Hematopoietic multipotent progenitor cell treated with erythropoietin and hydrocortisone succinate and interleukin-3 and kit ligand, for 6 days (in vitro differentiated cells): Measurements from ENCODE around the gene USH1C.

ENCODE experiments used
- DNase-seq: peaks from one replicate; pipeline ENCODE4 v3.0.0-alpha.2; 2015

The USH1C gene

DNA sequence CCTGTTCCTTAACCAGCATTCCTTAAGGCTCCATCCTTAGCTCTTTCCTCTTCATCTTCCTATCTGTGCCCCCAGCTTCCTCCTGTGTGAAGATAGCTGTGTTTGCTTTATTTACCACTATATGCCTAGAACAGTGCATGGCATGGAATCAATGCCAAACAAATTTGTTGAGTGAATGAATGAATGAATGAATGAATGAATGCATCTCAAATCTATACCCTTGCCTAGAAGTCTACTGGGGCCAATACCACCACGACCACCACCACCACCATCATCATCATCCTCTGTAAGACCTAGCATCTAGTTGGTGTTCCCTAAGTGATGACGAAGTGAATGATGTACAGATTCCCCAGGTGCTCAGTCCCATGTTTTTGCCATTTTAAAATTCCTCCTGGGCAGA, 2.0 kb upstream of the USH1C start:
- DNase-seq = no peak

GRCh38 chr11:17543574-17544180, 539 bp downstream of the USH1C start:
- no peak for DNase-seq

GRCh38 chr11:17543041-17543440, 1.2 kb downstream of the USH1C start:
- DNase-seq = no peak

GRCh38 chr11:17542249-17542648, 2.0 kb downstream of the USH1C start:
- no peak for DNase-seq

DNA sequence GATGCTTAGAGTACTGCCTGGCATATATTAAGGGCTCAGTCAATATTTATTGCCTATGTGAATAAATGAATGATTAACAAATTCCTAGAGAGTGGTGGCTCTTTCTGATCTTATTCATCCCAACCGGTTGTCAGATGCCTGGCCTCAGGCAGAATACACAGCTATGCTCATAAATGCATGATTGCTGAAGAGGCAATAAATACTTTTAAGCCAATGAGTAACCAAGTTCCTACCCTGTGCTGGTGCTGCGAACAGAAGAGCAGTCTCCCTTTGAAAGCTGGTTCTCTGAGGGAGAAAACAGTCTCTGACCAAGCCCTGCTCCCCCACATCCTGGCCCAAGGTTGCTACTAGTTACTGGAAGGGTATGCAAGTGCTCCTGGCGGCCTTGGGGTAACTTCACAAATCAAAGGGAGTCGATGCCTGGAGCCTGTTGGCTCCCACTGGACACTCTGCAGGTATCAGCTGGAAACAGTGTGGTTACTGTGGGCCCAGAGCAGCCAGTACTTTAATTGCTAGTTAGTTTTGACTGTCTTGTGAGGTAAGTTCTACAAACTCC, 2.8 kb downstream of the USH1C start:
- no peak for DNase-seq

DNA sequence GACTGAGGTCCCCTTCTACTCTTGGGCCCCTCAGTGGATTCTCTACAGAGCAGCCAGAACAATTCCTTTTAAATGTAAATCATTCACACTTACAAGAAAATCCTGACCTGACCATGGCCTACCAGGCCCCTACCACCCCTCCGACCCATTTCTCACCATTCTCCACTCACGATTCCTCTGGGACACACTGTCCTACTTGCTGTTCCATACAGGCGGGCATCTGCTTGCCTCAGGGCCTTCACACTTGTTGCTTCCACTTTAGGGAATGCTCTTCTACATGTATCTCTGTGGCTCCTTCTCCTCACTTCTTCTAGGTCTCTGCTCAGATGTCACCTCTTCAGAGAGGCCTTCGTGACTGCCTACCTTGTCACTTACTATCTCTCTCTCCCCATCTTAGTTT, 3.4 kb downstream of the USH1C start:
- no peak for DNase-seq

GRCh38 chr11:17538731-17539130, 5.5 kb downstream of the USH1C start:
- no peak for DNase-seq

DNA sequence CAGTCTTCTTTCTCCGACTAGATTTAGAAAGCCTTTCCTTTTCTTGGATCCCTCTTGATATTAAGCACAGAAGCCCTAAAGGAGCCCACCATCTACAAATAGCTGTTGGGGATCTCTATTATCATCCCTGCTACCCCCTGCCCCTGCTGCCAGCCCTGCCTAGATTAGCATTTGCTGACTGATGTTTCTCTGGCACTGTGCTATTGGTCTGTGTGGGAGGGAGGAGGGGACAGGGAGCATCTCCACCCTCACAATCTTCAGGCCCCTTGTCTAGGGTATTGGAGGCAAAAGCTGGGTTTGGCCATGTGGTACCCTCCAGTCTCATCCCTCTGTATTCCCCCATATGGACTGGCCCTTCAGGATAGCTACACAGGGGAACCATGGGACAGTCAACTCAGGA, 6.2 kb downstream of the USH1C start:
- no peak for DNase-seq

GRCh38 chr11:17537261-17537660, 7.0 kb downstream of the USH1C start:
- no peak for DNase-seq

DNA sequence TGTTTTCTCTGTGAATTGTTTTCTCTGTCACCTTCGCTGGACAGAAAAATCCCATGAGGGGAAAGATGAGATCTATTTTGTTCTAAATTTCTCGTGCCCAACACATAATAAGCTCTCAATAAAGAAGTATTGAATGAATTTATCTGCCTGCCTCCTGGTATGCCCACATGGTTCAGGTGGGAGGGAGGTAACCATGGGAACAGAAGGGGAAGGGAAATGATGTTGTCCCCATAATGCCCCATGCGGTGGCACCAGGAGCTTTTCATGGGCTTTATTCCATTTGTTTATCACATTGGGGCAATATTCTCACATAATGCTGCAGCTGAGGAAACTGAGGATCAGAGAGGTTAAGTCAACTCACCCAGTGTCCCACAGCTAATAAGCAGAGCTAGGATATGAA, 8.7 kb downstream of the USH1C start:
- DNase-seq = no peak

DNA sequence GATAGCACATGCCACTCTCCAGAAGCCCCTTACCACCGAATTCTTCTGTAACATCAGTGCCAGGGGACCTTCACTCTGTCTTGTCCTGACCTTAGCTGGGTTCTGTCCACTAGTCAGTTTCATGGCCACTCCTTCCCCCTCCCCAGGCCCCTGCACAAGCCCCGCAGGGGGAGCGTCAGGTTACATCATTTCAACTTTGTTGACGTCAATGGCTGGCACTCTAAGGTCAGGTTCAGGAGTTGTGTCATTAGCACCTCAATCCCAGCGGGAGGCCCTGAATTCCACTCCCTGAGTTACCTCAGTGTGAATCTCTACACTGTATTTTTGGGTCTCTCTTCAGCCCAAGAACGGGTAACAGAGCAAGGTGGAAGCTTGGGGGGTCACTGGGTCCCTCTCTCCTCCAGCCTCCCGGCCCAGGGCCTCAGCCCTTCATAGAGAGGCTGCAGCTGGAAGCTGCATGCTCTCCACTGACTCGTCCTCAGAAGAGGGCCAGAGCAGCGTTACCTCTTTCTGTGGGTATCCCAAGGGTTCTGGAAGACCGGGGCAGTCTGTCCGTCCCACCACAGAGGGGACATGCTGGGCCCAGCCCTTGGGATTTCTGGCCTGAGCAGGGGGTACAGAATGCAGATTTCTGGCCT, 10.3 kb downstream of the USH1C start:
- DNase-seq = no peak

GRCh38 chr11:17533341-17533740, 10.9 kb downstream of the USH1C start:
- DNase-seq = no peak

DNA sequence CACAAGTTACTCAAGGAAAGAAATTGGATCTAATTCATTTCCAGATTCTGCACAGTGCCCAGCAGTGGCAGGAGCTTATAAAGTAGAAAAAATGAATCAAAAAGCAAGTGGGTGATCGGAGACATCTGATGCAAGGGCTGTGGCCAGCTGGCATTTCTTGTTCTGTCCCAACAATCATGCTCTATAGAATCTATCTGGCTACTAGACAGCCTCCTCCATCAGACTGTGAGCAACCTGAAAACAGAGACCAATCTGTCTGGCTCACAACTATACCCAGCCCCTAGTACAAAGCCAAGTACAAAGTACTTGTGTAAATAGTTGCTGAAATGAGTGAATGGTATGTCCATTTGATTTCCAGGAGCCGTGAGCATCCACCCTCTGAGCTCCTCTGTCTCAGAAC, 11.4 kb downstream of the USH1C start:
- DNase-seq = no peak

DNA sequence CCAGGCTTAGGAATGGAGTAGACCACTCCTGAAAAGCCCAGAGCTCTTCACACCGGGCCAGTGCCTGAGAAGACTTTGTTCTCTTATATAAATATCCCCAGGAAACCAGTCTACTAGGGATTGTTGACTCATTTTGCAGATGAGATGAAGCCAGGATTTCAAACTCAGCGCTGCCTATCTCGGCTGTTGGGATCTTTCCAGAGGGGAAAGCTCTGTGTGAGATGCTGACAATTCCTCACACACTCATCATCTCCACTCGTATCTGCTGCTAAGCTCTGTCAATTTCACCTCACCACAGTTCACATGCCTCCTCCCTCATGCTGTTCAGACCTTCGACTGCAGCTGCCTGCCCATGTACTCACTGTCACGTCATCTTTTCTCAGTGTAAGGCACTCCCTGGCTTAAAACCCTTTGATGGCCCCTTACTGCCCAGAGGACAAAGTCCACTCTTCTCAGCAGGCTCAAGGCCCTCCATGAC, 12.5 kb downstream of the USH1C start:
- no peak for DNase-seq

GRCh38 chr11:17531071-17531600, 13.1 kb downstream of the USH1C start:
- DNase-seq = no peak

GRCh38 chr11:17529844-17530185, 14.4 kb downstream of the USH1C start:
- DNase-seq = no peak

- no peak for DNase-seq
Measured at GRCh38 chr11:17528906-17529843, 15.0 kb downstream of the USH1C start.

DNA sequence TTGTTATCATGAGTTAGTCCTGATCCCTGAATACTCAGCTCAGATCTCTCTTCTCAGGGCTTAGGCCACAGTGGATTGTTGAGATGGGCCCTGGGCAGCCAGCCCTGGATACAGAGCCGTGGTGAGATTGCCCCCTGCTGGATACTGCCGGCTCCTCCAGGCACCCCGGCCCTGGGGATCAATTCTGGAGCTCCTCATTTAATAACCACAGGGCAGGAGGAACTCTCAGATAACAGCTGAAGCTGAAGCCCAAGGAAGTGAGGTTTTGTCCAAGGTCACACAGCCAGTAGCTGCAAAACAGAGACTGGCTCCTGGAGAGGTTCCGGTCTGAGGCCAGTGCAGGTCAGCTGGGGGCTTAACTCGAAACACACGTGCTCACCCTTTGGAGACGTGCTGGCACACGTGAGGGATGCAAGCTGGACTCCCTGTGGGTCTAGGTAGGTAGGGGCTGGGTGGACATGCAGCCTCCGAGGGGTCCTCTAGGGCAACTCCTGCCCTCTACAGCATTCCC, 16.0 kb downstream of the USH1C start:
- peak; percentile 81 for DNase-seq

DNA sequence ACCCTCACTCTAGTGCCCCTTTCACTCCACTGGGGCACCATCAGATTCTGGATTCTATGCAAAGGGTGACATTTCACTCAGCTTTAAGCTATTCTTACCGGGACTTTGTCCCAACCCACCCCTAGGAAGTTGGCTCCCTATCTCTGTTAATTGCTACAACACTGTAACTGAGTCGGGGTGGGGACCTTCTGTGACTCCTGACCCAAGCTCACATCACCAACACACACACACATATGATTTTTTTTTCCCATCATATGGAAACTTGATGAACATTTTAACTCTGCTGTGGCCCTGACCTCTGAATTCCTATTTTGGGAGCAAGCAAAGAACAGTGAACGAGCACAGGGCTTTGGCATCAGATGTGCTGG, 16.6 kb downstream of the USH1C start:
- DNase-seq = no peak

- no peak for DNase-seq
Measured at GRCh38 chr11:17526931-17527627, 17.1 kb downstream of the USH1C start.

DNA sequence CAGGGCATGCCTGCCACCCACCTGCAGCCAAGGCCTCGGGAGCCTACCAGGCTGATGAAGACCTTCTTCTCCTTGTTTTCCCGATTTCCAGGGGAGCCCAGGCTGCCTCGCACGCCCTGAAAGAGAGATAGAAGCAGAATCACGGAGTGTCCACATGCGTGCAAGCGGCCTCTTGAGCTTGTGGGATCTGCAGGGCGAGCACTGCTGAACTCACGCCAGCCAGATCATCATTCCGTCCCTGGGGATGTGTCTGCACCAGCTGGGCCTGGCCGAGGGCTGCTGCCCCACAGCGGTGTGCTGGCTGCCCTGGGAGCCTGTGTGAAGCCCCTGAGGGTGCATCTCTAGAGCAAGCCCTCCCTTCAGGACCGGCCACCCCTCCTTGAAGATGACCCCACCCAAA, 17.9 kb downstream of the USH1C start:
- no peak for DNase-seq

DNA sequence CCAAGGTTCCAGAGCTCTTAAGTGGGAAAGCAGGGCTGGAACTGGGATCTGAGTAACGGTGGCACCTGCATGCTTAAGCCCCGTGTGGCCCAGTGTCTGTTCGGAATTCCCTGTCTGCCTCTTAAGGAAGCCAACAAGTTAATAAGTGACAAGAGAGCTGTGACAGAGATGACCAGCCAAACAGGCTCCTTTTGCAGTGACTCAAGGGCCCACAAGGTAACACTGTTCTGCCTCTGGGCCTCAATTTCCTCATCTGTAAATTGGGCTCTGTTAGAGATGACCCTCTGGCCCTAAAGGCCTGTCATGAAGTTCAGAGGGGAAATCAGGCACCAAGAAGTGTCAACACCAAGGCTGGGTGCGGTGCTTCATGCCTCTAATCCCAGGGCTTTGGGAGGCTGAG, 18.6 kb downstream of the USH1C start:
- no peak for DNase-seq

DNA sequence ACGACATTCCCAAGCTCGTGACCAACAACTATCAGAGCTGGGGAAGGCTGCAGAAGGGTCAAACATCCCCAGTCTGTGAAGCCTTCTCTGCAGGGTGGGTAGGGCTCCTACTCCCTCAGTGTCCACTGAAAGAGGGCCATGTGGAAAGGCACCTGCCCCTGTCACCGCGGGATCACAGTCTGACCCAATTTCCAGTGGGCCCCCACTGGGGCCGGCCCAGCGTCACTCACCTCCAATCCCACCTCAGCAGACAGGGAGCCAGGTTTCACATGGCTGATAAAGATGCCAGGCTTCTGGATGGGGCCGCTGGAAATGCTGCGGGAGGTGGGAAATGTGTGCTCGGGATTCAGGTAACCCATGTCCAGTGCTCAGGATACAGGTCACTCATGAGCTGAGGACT, 20.0 kb downstream of the USH1C start:
- DNase-seq = no peak
